Activated CD4-positive, alpha-beta T cell treated with anti-CD3 and anti-CD28 coated beads, Interleukin-2, amount 10 ng/mL, durations not matched to agents 7 days and 5 days (primary cell): ENCODE results near the gene HAPSTR1. TPM values are rescaled to one million over a fixed set of nuclear protein-coding genes. Genes with fewer than 3 reads are reported as not detected.
A peak's percentile ranks its signal among the peaks of the same experiment; 100 is the strongest.

Experiments used
- CTCF ChIA-PET: fragments of 350-600 bp; sonication (Branson Sonifier 250); formaldehyde crosslinking; loops from one replicate; lab custom pipeline; 2021; ENCODE audit warnings: antibody characterized with exemption; lab: Charles Lee
- POLR2A ChIA-PET: fragments of 350-600 bp; sonication (Branson Sonifier 250); formaldehyde crosslinking; loops from one replicate; lab custom pipeline; 2021; ENCODE audit warnings: antibody characterized with exemption; lab: Charles Lee
- DNase-seq: peaks from one replicate; pipeline ENCODE4 v3.0.0-alpha.2; 2020
- H3K27ac Mint-ChIP-seq: one replicate; pipeline ENCODE4 v1.8.0; 2021; ENCODE audit warnings: mild to moderate bottlenecking, moderate library complexity, mixed read lengths
- H3K27me3 Mint-ChIP-seq: one replicate; pipeline ENCODE4 v1.8.0; 2021; ENCODE audit warnings: mixed read lengths
- H3K36me3 Mint-ChIP-seq: one replicate; pipeline ENCODE4 v1.8.0; 2021; ENCODE audit warnings: low read depth, mixed read lengths
- H3K4me1 Mint-ChIP-seq: one replicate; pipeline ENCODE4 v1.8.0; 2021; ENCODE audit warnings: mixed read lengths
- H3K4me3 Mint-ChIP-seq: one replicate; pipeline ENCODE4 v1.8.0; 2021; ENCODE audit warnings: mild to moderate bottlenecking, moderate library complexity, mixed read lengths
- H3K9me3 Mint-ChIP-seq: one replicate; pipeline ENCODE4 v1.8.0; 2021; ENCODE audit warnings: mixed read lengths
- total RNA-seq, 2 experiments: library from RNA; stranded (reverse); gene quantifications; one replicate each; pipeline ENCODE4 v1.2.3, GENCODE V29; 2021

The HAPSTR1 gene
- total RNA-seq, 2 experiments from 2014 or later, result 55.0 to 55.6 TPM

DNA sequence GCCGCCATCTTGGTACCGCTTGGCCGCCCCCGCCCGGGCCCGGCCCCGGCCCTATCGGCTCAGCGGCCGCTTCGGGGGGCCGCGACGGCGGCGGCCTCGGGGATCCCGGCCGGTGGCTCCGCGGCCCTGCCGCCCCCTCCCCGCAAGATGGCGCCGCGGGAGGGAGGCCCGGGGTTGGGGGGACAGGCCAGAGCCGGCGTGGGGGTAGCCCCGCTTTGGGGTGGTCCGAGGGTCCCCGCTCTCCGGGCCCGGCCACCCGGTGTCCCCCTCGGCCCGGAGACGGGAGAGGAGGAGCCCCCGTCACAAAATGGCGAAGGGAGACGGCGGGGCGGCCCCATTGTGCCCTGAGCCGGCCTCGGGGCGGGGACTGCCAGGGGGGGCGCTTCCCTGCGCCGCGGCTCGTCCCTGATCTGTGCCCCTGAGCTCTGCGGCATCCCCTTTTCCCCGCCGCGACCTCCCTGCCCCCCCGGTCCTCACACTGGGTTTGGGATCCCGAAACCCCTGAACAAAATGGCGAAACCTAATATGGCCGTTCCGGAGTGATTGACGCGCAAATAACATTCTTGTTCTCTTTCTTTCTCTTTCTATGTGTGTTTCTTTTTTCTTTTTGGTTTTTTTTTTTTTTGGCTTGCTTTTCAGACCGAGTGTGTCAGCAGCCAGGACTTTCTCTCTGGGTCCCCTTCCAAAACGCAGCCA lies 986 bp downstream of the HAPSTR1 start:
- peak; percentile 59 for DNase-seq
- Mint-ChIP-seq H3K9me3 (no peaks in the 10 kb centered on the region), H3K36me3 (peaks cover 38% of the 10 kb centered on the region), H3K4me3 (peak overlapping the region; percentile 95), H3K4me1 (peaks cover 37% of the 10 kb centered on the region), H3K27me3 (no peaks in the 10 kb centered on the region), H3K27ac (peak overlapping the region; percentile 100)
- POLR2A ChIA-PET, result interaction anchor here (1.0 kb wide), 1 partner anchor 10 kb away, joined by 4 read pairs; no protein-coding TSS in a partner anchor
- CTCF ChIA-PET, result interaction anchor here (1.0 to 2.8 kb wide), 4 partner anchors 10 to 45 kb away, joined by 3 to 11 read pairs (median 7); no protein-coding TSS in a partner anchor

DNA sequence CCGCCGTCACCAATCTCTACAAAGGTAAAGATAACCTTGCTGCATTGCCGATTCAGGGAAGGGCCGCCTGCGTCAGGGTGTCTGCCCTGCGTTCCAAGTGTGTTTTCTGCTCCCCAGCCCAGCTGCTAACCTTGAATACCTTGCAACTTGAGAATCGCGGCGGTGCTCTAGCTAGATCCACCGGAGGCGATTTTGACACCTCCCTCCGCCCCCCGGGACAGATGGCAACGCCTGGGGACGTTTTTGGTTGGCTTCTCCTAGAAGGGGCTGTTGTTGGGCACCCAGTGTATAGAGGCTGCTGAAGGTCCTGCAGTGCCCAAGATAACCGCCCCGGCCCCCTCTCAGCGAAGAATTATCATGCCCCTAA lies 1.5 kb downstream of the HAPSTR1 start:
- DNase-seq, result peak; percentile 41
- Mint-ChIP-seq H3K27me3 (no peaks in the 10 kb centered on the region), H3K27ac (peak overlapping the region; percentile 100), H3K36me3 (peaks cover 44% of the 10 kb centered on the region), H3K9me3 (no peaks in the 10 kb centered on the region), H3K4me3 (peak overlapping the region; percentile 95), H3K4me1 (peaks cover 42% of the 10 kb centered on the region)
- ChIA-PET POLR2A (interaction anchor here (1.0 to 1.4 kb wide), 2 partner anchors 9 to 156 kb away, joined by 4 to 10 read pairs; no protein-coding TSS in a partner anchor), CTCF (interaction anchor here (1.0 to 2.8 kb wide), 4 partner anchors 9 to 45 kb away, joined by 3 to 11 read pairs (median 7); no protein-coding TSS in a partner anchor)

- Mint-ChIP-seq H3K36me3 (peaks cover 54% of the 10 kb centered on the region), H3K4me1 (peaks cover 55% of the 10 kb centered on the region), H3K27me3 (no peaks in the 10 kb centered on the region), H3K27ac (peak overlapping the region; percentile 100), H3K9me3 (no peaks in the 10 kb centered on the region), H3K4me3 (peak overlapping the region; percentile 95)
- DNase-seq, result no peak
- CTCF ChIA-PET, result no interaction called here
- POLR2A ChIA-PET, result interaction anchor here (1.4 kb wide), 1 partner anchor 158 kb away, joined by 10 read pairs; no protein-coding TSS in a partner anchor
These were observed 2.8 kb downstream of the HAPSTR1 start for GRCh38 chr16:9094011-9094846.

GRCh38 chr16:9095171-9095570 lies 3.7 kb downstream of the HAPSTR1 start:
- H3K27me3 Mint-ChIP-seq, result no peaks in the 10 kb centered on the region

DNA sequence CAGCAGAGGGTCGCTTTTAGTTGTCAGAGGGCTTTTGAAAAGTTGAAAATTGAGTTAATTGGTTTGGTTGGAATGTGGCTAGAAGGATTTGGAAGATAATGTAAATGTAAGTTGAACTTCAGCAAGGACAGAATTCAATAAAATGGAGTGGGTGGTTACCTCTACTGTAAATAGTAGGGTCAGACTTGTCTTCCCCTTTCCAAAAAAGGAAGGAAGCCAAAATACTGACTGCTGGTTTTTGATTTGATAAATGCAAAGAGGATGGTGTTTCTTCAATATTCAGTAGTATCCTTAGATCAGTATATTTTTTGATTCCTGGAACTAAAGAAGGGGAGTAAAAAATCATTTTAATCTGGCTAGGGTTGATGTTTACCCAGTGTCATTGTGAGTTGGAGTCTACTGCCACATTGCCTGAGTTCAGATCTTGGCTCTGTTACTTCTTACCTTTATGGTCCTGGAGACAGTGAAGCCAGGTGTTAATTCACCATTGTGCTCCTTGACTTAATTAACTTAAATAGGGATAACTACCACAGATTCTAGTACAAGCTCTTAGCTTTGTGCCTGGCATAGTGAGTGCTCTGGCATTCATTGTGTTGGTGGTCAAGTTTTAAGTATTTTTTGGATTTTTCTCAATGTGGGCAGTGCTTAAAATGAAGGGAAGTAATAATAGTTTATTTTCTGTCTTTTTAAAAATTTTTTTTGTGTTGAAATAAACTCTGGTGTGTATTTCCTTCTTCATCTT lies 4.4 kb downstream of the HAPSTR1 start:
- Mint-ChIP-seq H3K36me3 (peaks cover 70% of the 10 kb centered on the region), H3K27me3 (no peaks in the 10 kb centered on the region), H3K27ac (peak overlapping the region; percentile 1), H3K4me1 (peaks cover 66% of the 10 kb centered on the region), H3K9me3 (no peaks in the 10 kb centered on the region), H3K4me3 (peak overlapping the region; percentile 55)
- ChIA-PET CTCF (no interaction called here), POLR2A (no interaction called here)
- no peak for DNase-seq

More at GRCh38 chr16:9095171-9095570, 3.7 kb downstream of the HAPSTR1 start:
- Mint-ChIP-seq H3K27ac (no peak overlapping the region), H3K4me1 (peaks cover 59% of the 10 kb centered on the region), H3K4me3 (peak overlapping the region; percentile 95), H3K36me3 (peaks cover 64% of the 10 kb centered on the region), H3K9me3 (no peaks in the 10 kb centered on the region)
- ChIA-PET CTCF (no interaction called here), POLR2A (no interaction called here)
- no peak for DNase-seq

- DNase-seq, result no peak
- Mint-ChIP-seq H3K9me3 (no peaks in the 10 kb centered on the region), H3K27ac (no peak overlapping the region), H3K4me3 (peak overlapping the region; percentile 55), H3K36me3 (peaks cover 77% of the 10 kb centered on the region), H3K27me3 (no peaks in the 10 kb centered on the region), H3K4me1 (peaks cover 72% of the 10 kb centered on the region)
- CTCF ChIA-PET, result no interaction called here
- POLR2A ChIA-PET, result no interaction called here
These were observed 5.0 kb downstream of the HAPSTR1 start for GRCh38 chr16:9096416-9096952.

DNA sequence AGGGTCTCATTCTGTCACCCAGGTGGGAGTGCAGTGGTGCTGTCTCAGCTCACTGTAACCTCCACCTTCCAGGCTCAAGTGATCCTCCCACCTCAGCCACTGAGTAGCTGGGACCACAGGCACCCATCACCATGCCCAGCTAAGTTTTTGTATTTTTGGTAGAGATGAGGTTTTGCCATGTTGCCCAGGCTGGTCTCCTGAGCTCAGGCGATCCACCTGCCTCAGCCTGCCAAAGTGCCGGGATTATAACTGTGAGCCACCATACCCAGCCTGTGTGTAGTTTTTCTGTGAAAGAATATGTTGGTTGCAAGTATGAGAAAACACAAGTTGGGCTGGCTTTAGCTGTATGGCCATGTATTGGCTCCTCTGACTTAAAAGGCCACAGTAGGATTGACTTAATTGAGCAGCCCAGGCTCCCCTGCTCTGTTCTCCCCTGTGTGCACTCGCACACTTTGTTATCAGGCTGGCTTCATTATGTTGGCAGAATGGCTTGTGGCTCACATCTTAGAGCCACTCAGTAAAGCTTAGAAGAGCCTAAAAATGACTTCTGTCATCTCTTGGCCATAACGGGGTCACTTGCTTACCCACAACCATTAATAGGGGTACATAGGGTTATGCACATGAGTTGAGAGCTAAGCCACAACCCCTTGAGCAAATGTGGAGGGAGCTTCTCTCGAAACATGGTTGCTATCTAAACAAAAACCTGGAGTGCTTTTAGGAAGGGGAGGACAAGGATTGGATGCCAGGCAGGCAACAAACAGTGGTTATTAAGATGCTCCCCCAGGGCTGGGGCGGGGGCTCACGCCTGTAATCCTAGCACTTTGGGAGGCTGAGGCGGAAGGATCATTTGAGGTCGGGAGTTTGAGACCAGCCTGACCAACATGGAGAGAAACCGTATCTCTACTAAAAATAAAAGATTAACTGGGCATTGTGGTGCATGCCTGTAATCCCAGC lies 6.1 kb downstream of the HAPSTR1 start:
- DNase-seq, result no peak
- ChIA-PET POLR2A (no interaction called here), CTCF (interaction anchor here (0.6 kb wide), 1 partner anchor 278 kb away, joined by 4 read pairs; no protein-coding TSS in a partner anchor)
- Mint-ChIP-seq H3K4me3 (peak overlapping the region; percentile 41), H3K9me3 (no peaks in the 10 kb centered on the region), H3K27me3 (no peaks in the 10 kb centered on the region), H3K36me3 (peaks cover 86% of the 10 kb centered on the region), H3K4me1 (peaks cover 83% of the 10 kb centered on the region), H3K27ac (peak overlapping the region; percentile 57)

- Mint-ChIP-seq H3K36me3 (peaks cover 86% of the 10 kb centered on the region), H3K4me1 (peaks cover 89% of the 10 kb centered on the region), H3K4me3 (peak overlapping the region; percentile 1), H3K27me3 (no peaks in the 10 kb centered on the region), H3K9me3 (no peaks in the 10 kb centered on the region), H3K27ac (peak overlapping the region; percentile 70)
- no peak for DNase-seq
- ChIA-PET CTCF (no interaction called here), POLR2A (no interaction called here)
These were observed 7.1 kb downstream of the HAPSTR1 start for GRCh38 chr16:9098377-9099090.

- no peaks in the 10 kb centered on the region for H3K9me3 Mint-ChIP-seq
- ChIA-PET POLR2A (no interaction called here), CTCF (no interaction called here)
- peaks cover 86% of the 10 kb centered on the region for H3K36me3 Mint-ChIP-seq
- DNase-seq, result no peak
- H3K4me1 Mint-ChIP-seq, result peaks cover 88% of the 10 kb centered on the region
- H3K4me3 Mint-ChIP-seq, result peak overlapping the region; percentile 61
- H3K27ac Mint-ChIP-seq, result peak overlapping the region; percentile 70
- no peaks in the 10 kb centered on the region for H3K27me3 Mint-ChIP-seq
These were observed 7.7 kb downstream of the HAPSTR1 start for GRCh38 chr16:9099131-9099625.

DNA sequence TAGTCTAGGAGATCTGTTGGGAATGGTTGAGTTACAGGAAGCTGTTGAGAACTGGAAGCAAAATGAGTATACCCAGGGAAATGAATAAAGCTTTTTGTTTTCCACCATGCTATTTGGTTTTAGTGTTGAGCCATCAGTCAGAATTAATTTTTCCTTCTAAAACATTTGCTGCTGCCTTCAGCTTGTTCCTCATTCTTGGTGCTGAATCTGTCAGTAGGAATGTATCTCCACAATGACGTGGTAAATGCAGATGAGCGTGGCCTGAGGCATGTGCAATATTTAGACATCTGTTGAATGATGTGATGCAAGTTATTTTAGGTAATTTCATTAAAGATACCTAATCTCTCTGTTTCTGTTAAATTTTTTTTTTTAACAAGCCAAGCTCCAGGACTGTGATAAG lies 10.9 kb downstream of the HAPSTR1 start:
- ChIA-PET POLR2A (interaction anchor here (0.6 to 0.9 kb wide), 2 partner anchors 9 to 252 kb away, joined by 3 to 4 read pairs; no protein-coding TSS in a partner anchor), CTCF (interaction anchor here (0.9 to 3.0 kb wide), 4 partner anchors 11 to 95 kb away, joined by 3 to 11 read pairs (median 4); partner anchors contain the start of gene HAPSTR1)
- Mint-ChIP-seq H3K9me3 (no peaks in the 10 kb centered on the region), H3K36me3 (peaks cover 91% of the 10 kb centered on the region), H3K4me1 (peaks cover 87% of the 10 kb centered on the region), H3K27ac (peak overlapping the region; percentile 9), H3K27me3 (no peaks in the 10 kb centered on the region), H3K4me3 (peak overlapping the region; percentile 1)
- no peak for DNase-seq
